ENCODE results near the gene LMF1. TPM values are rescaled to one million over a fixed set of nuclear protein-coding genes. Genes with fewer than 3 reads are reported as not detected.

Gene LMF1
- total and polyA plus RNA-seq, 12 donors, result 5.1 to 15.4 (median 7.6) TPM

GRCh38 chr16:915546-915945 lies 55.2 kb downstream of the LMF1 start:
- ATAC-seq (no peak), DNase-seq (no peak)
- Histone ChIP-seq H3K36me3 (peaks cover 0 to 14% (median 0%) of the 10 kb centered on the region in 9 donors), H3K4me1 (peaks cover 3 to 12% (median 8%) of the 10 kb centered on the region in 9 donors), H3K9me3 (no peaks in the 10 kb centered on the region), H3K4me3 (no peak overlapping the region), H3K27me3 (no peaks in the 10 kb centered on the region), H3K27ac (no peak overlapping the region)
- intact Hi-C loops (cut with DNase I), result no loop called here
- TF ChIP-seq CTCF (IDR thresholded peaks at IDR 0.05), result no peak
- WGBS, 2 donors, result 95% methylated on average over 19 of the region's 19 CpGs

DNA sequence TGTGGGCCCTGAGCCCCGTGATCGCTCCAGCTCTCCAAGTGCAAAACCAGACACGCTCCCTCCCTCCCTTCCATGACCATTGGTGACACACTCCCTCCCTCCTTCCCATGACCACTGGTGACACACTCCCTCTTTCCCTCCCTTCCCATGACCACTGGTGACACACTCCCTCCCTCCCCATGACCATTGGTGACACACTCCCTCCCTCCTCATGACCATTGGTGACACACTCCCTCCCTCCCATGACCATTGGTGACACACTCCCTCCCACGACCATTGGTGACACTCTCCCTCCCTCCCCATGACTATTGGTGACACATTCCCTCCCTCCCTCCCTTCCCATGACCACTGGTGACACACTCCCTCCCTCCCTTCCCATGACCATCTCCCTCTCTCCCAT lies 56.3 kb downstream of the LMF1 start:
- Histone ChIP-seq H3K27me3 (no peaks in the 10 kb centered on the region), H3K4me3 (no peak overlapping the region), H3K27ac (no peak overlapping the region), H3K36me3 (peaks cover 0 to 25% (median 0%) of the 10 kb centered on the region in 9 donors), H3K9me3 (no peaks in the 10 kb centered on the region), H3K4me1 (peaks cover 0 to 1% (median 0%) of the 10 kb centered on the region in 9 donors)
- intact Hi-C loops (cut with DNase I), result no loop called here
- DNase-seq (no peak), ATAC-seq (peak in 4 of 8 donors; percentile 27 to 68 (median 43))
- 70 to 88% methylated on average over 4 of the region's 4 CpGs for WGBS, 2 donors
- TF ChIP-seq CTCF (IDR thresholded peaks at IDR 0.05), result no peak

GRCh38 chr16:913817-914439 lies 56.9 kb downstream of the LMF1 start:
- Histone ChIP-seq H3K4me1 (no peaks in the 10 kb centered on the region), H3K36me3 (peaks cover 0 to 29% (median 0%) of the 10 kb centered on the region in 9 donors), H3K27me3 (no peaks in the 10 kb centered on the region), H3K9me3 (no peaks in the 10 kb centered on the region), H3K27ac (no peak overlapping the region), H3K4me3 (no peak overlapping the region)
- intact Hi-C loops (cut with DNase I), result no loop called here
- no peak for TF ChIP-seq CTCF (IDR thresholded peaks at IDR 0.05)
- DNase-seq (no peak), ATAC-seq (peak in 1 of 8 donors; percentile 25)
- 93 to 94% methylated on average over 26 of the region's 26 CpGs for WGBS, 2 donors

DNA sequence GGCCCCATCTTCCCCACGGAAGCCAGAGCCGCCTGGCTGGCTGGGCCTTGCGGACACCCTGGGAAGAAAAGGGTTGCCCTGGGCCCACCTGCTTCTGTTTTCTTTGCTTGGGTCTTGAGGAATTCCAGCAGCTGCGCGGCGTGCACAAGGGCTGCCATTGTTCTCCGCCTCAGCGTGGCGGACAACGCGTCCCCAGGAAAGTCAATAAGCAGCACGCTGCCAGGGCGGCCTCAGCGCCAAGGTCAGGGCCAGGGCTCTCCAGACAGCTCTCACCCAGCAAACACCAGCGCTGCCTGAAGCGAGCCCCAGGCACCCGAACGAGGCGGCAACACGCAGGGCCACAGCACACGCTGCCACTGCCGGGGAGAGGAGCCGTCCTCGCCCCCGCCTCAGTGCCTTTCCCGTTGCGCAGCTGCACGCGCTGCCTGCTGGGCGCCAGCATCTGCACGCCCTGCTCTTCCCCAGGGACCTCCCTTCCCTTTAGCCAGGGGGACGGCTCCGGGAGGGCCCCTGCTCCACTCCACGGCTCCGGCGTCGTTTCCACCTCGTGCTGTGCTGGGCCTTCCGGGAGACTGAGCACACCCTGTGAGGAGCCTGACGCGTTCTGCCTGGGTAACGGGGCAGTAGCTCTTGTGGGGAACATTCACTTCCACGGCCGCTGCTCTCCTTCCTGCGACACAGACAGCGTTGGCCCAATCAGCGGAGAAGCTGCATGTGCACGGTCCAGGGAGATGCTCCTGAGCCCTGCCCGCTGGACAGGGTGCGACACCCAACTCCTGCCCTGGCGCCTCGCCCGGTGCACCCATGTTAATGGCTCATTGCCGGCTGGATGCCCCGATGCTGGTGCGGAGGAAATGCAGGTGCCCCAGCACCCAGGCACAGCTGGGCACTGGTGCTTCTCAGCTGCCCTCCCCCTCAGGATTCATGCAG lies 57.8 kb downstream of the LMF1 start:
- H3K4me3 ChIP-seq, result no peak overlapping the region
- ATAC-seq, result no peak
- no peak for TF ChIP-seq CTCF (IDR thresholded peaks at IDR 0.05)
- peaks cover 0 to 23% (median 0%) of the 10 kb centered on the region in 9 donors for H3K36me3 ChIP-seq
- H3K9me3 ChIP-seq, result peaks cover 0 to 2% (median 0%) of the 10 kb centered on the region in 11 donors
- H3K27me3 ChIP-seq, result no peaks in the 10 kb centered on the region
- WGBS, 2 donors, result 86 to 87% methylated on average over 55 to 56 of the region's 56 CpGs
- no peaks in the 10 kb centered on the region for H3K4me1 ChIP-seq
- no peak for DNase-seq
- no peak overlapping the region for H3K27ac ChIP-seq
- intact Hi-C loops (cut with DNase I), result no loop called here

All from heart right ventricle (tissue), 16 donors.